ENCODE data around the gene HCFC1R1. TPM values are rescaled to one million over a fixed set of nuclear protein-coding genes. Genes with fewer than 3 reads are reported as not detected.

Gene HCFC1R1
- total and polyA plus RNA-seq, 7 donors, result 23.1 to 82.5 (median 52.9) TPM

DNA sequence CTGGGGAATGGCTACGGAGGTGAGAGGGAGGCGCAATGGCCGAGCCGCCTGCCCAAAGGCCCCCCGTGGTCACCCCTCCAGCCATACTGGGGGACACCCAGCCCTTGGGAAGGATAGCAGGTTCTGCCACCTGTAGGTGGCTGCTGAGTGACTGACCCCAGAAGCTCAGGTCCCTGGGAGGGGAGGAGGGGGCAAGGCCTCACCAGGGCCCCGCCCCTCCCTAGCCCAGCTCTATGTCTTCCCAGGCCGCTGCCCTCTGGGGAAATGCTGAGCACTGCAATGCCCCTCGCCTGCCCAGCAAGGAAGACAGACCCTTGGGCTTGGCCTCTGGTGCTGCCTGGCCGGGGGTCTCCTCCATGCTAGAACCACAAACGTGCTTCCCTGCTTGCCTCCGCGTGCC, 22.4 kb downstream of the HCFC1R1 start:
- WGBS, 2 donors, result 87 to 88% methylated on average over 12 of the region's 12 CpGs
- H3K9me3 ChIP-seq, result no peaks in the 10 kb centered on the region
- no peak overlapping the region for H3K4me3 ChIP-seq
- no peak overlapping the region for H3K27ac ChIP-seq
- intact Hi-C loops (cut with DNase I), result no loop called here
- DNase-seq, result no peak
- TF ChIP-seq POLR2AphosphoS5 (IDR thresholded peaks at IDR 0.05) (no peak), POLR2A (IDR thresholded peaks at IDR 0.05) (no peak), CTCF (IDR thresholded peaks at IDR 0.05) (no peak)
- H3K36me3 ChIP-seq, result no peaks in the 10 kb centered on the region
- peaks cover 0 to 7% (median 5%) of the 10 kb centered on the region in 4 donors for H3K4me1 ChIP-seq
- H3K27me3 ChIP-seq, result peaks cover 4 to 45% (median 26%) of the 10 kb centered on the region in 3 donors

- H3K27me3 ChIP-seq, result peaks cover 0 to 42% (median 18%) of the 10 kb centered on the region in 3 donors
- H3K9me3 ChIP-seq, result no peaks in the 10 kb centered on the region
- H3K27ac ChIP-seq, result no peak overlapping the region
- 87 to 90% methylated on average over 4 of the region's 4 CpGs for WGBS, 2 donors
- no peaks in the 10 kb centered on the region for H3K36me3 ChIP-seq
- TF ChIP-seq POLR2A (IDR thresholded peaks at IDR 0.05) (no peak), EP300 (IDR thresholded peaks at IDR 0.05) (no peak), POLR2AphosphoS5 (IDR thresholded peaks at IDR 0.05) (no peak), CTCF (IDR thresholded peaks at IDR 0.05) (no peak)
- DNase-seq, result no peak
- intact Hi-C loops (cut with DNase I), result no loop called here
- H3K4me1 ChIP-seq, result peaks cover 0 to 7% (median 5%) of the 10 kb centered on the region in 4 donors
- H3K4me3 ChIP-seq, result no peak overlapping the region
Measured at GRCh38 chr16:3000540-3000939, 23.2 kb downstream of the HCFC1R1 start.

- peaks cover 0 to 6% (median 3%) of the 10 kb centered on the region in 4 donors for H3K4me1 ChIP-seq
- H3K36me3 ChIP-seq, result no peaks in the 10 kb centered on the region
- H3K27me3 ChIP-seq, result peaks cover 0 to 36% (median 12%) of the 10 kb centered on the region in 3 donors
- H3K27ac ChIP-seq, result no peak overlapping the region
- DNase-seq, result no peak
- TF ChIP-seq EP300 (IDR thresholded peaks at IDR 0.05) (no peak), POLR2A (IDR thresholded peaks at IDR 0.05) (no peak)
- H3K9me3 ChIP-seq, result no peaks in the 10 kb centered on the region
- intact Hi-C loops (cut with DNase I), result no loop called here
- 88 to 94% methylated on average over 6 of the region's 6 CpGs for WGBS, 2 donors
- H3K4me3 ChIP-seq, result no peak overlapping the region
Measured at GRCh38 chr16:2999929-3000328, 23.8 kb downstream of the HCFC1R1 start.

DNA sequence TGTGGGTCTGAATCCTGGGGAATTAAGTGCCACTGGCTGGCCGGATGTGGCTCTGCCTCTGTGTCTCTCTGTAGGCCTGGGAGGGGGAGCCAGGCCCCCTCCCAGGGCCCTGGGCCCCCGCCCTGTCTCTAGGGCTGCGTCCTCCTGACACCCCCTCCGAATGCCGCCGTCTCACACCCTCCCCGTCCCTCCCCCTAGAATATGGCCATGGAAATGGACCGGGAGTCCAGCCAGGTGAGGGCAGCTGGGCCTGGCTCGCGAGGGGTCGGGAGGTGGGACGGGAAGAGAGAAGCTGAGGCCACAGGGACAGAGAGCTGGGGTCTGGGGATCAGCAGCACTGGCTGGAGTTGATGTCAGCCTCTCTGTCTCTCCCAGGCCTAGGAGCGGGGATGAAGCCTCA, 27.4 kb downstream of the HCFC1R1 start:
- Histone ChIP-seq H3K36me3 (no peaks in the 10 kb centered on the region), H3K4me1 (no peaks in the 10 kb centered on the region), H3K4me3 (no peak overlapping the region), H3K27ac (no peak overlapping the region), H3K27me3 (peaks cover 0 to 27% (median 9%) of the 10 kb centered on the region in 3 donors), H3K9me3 (no peaks in the 10 kb centered on the region)
- no peak for DNase-seq
- TF ChIP-seq POLR2A (IDR thresholded peaks at IDR 0.05), result no peak
- no peak for TF ChIP-seq CTCF (IDR thresholded peaks at IDR 0.05)
- TF ChIP-seq EP300 (IDR thresholded peaks at IDR 0.05), result no peak
- no peak for TF ChIP-seq POLR2AphosphoS5 (IDR thresholded peaks at IDR 0.05)
- 83 to 88% methylated on average over 13 of the region's 13 CpGs for WGBS, 2 donors
- intact Hi-C loops (cut with DNase I), result no loop called here

GRCh38 chr16:2992383-2993081, 31.2 kb downstream of the HCFC1R1 start:
- Histone ChIP-seq H3K4me1 (no peaks in the 10 kb centered on the region), H3K4me3 (no peak overlapping the region), H3K27ac (no peak overlapping the region), H3K27me3 (peaks cover 0 to 33% (median 0%) of the 10 kb centered on the region in 3 donors), H3K36me3 (no peaks in the 10 kb centered on the region), H3K9me3 (no peaks in the 10 kb centered on the region)
- DNase-seq, result no peak
- intact Hi-C loops (cut with DNase I), result no loop called here
- TF ChIP-seq EP300 (IDR thresholded peaks at IDR 0.05), result no peak
- no peak for TF ChIP-seq CTCF (IDR thresholded peaks at IDR 0.05)
- no peak for TF ChIP-seq POLR2A (IDR thresholded peaks at IDR 0.05)
- no peak for TF ChIP-seq POLR2AphosphoS5 (IDR thresholded peaks at IDR 0.05)
- WGBS, 2 donors, result 86 to 94% methylated on average over 14 of the region's 14 CpGs

Measured in sigmoid colon (tissue), 7 donors.